Skeletal muscle satellite cell (primary cell): ENCODE measurements around the gene NCAPG2.

Source experiments
- H3K27me3 ChIP-seq: 2 replicates; pipeline ENCODE4 v1.7.0; 2013; ENCODE audit warnings: low read length; ENCODE audit not compliant: control insufficient read depth, insufficient read depth
- H3K36me3 ChIP-seq: 2 replicates; pipeline ENCODE4 v1.7.0; 2013; ENCODE audit warnings: mild to moderate bottlenecking, control low read depth, low read length; ENCODE audit not compliant: insufficient read depth
- H3K4me1 ChIP-seq: 2 replicates; pipeline ENCODE4 v1.7.0; 2013; ENCODE audit warnings: low read length; ENCODE audit not compliant: control insufficient read depth, insufficient read depth
- H3K4me2 ChIP-seq: 2 replicates; pipeline ENCODE4 v1.7.0; 2013; ENCODE audit warnings: mild to moderate bottlenecking, low read length
- H3K4me3 ChIP-seq: 2 replicates; pipeline ENCODE4 v1.7.0; 2013; ENCODE audit warnings: low read length
- H3K9ac ChIP-seq: 2 replicates; pipeline ENCODE4 v1.7.0; 2013; ENCODE audit warnings: mild to moderate bottlenecking, low read depth, low read length, moderate library complexity
- H3K9me3 ChIP-seq: replicated peaks from 2 replicates; pipeline ENCODE4 v1.7.0; 2013; ENCODE audit warnings: mild to moderate bottlenecking, control low read depth, low read length

NCAPG2 gene

GRCh38 chr7:158617737-158618128, 86.9 kb downstream of the NCAPG2 start:
- peaks cover 3% of the 10 kb centered on the region for H3K36me3 ChIP-seq
- no peak overlapping the region for H3K4me3 ChIP-seq
- no peak overlapping the region for H3K9ac ChIP-seq

GRCh38 chr7:158616050-158616449, 88.6 kb downstream of the NCAPG2 start:
- no peak overlapping the region for H3K4me2 ChIP-seq

More at GRCh38 chr7:158617737-158618128, 86.9 kb downstream of the NCAPG2 start:
- Histone ChIP-seq H3K4me2 (no peak overlapping the region), H3K4me1 (peaks cover 5% of the 10 kb centered on the region), H3K9me3 (no peaks in the 10 kb centered on the region), H3K27me3 (no peaks in the 10 kb centered on the region)

GRCh38 chr7:158614700-158615099, 89.9 kb downstream of the NCAPG2 start:
- Histone ChIP-seq H3K9ac (no peak overlapping the region), H3K27me3 (no peaks in the 10 kb centered on the region), H3K4me1 (peaks cover 2% of the 10 kb centered on the region), H3K4me2 (no peak overlapping the region), H3K9me3 (no peaks in the 10 kb centered on the region), H3K36me3 (peaks cover 3% of the 10 kb centered on the region), H3K4me3 (no peak overlapping the region)

More at GRCh38 chr7:158616050-158616449, 88.6 kb downstream of the NCAPG2 start:
- Histone ChIP-seq H3K4me3 (no peak overlapping the region), H3K9me3 (no peaks in the 10 kb centered on the region), H3K36me3 (peaks cover 3% of the 10 kb centered on the region), H3K27me3 (no peaks in the 10 kb centered on the region), H3K4me1 (peaks cover 2% of the 10 kb centered on the region), H3K9ac (no peak overlapping the region)

- Histone ChIP-seq H3K9me3 (no peaks in the 10 kb centered on the region), H3K4me3 (no peak overlapping the region), H3K27me3 (no peaks in the 10 kb centered on the region), H3K4me2 (no peak overlapping the region), H3K36me3 (peaks cover 3% of the 10 kb centered on the region), H3K4me1 (peaks cover 2% of the 10 kb centered on the region), H3K9ac (no peak overlapping the region)
Measured at GRCh38 chr7:158613481-158613880, 91.1 kb downstream of the NCAPG2 start.

GRCh38 chr7:158612546-158612945, 92.1 kb downstream of the NCAPG2 start:
- peaks cover 3% of the 10 kb centered on the region for H3K36me3 ChIP-seq
- H3K4me1 ChIP-seq = peaks cover 2% of the 10 kb centered on the region

GRCh38 chr7:158611541-158611940, 93.1 kb downstream of the NCAPG2 start:
- Histone ChIP-seq H3K4me1 (peaks cover 2% of the 10 kb centered on the region), H3K9ac (no peak overlapping the region), H3K9me3 (no peaks in the 10 kb centered on the region), H3K4me3 (no peak overlapping the region), H3K36me3 (peaks cover 3% of the 10 kb centered on the region), H3K27me3 (no peaks in the 10 kb centered on the region), H3K4me2 (no peak overlapping the region)

More at GRCh38 chr7:158612546-158612945, 92.1 kb downstream of the NCAPG2 start:
- no peak overlapping the region for H3K4me3 ChIP-seq
- H3K4me2 ChIP-seq = no peak overlapping the region
- H3K9me3 ChIP-seq = no peaks in the 10 kb centered on the region
- no peak overlapping the region for H3K9ac ChIP-seq
- no peaks in the 10 kb centered on the region for H3K27me3 ChIP-seq

- peaks cover 3% of the 10 kb centered on the region for H3K36me3 ChIP-seq
- H3K4me1 ChIP-seq = peaks cover under 1% of the 10 kb centered on the region
- H3K27me3 ChIP-seq = no peaks in the 10 kb centered on the region
- no peak overlapping the region for H3K9ac ChIP-seq
- no peak overlapping the region for H3K4me2 ChIP-seq
- no peak overlapping the region for H3K4me3 ChIP-seq
- H3K9me3 ChIP-seq = no peaks in the 10 kb centered on the region
Measured at GRCh38 chr7:158609313-158609974, 95.2 kb downstream of the NCAPG2 start.

GRCh38 chr7:158607563-158607962, 97.0 kb downstream of the NCAPG2 start:
- H3K9me3 ChIP-seq = no peaks in the 10 kb centered on the region
- H3K9ac ChIP-seq = no peak overlapping the region
- no peak overlapping the region for H3K4me2 ChIP-seq
- H3K4me3 ChIP-seq = no peak overlapping the region
- H3K4me1 ChIP-seq = no peaks in the 10 kb centered on the region
- H3K27me3 ChIP-seq = no peaks in the 10 kb centered on the region
- no peaks in the 10 kb centered on the region for H3K36me3 ChIP-seq

GRCh38 chr7:158606671-158607424, 97.8 kb downstream of the NCAPG2 start:
- H3K4me1 ChIP-seq = no peaks in the 10 kb centered on the region
- no peak overlapping the region for H3K9ac ChIP-seq
- H3K36me3 ChIP-seq = no peaks in the 10 kb centered on the region
- no peaks in the 10 kb centered on the region for H3K27me3 ChIP-seq
- H3K4me2 ChIP-seq = no peak overlapping the region
- H3K4me3 ChIP-seq = no peak overlapping the region
- H3K9me3 ChIP-seq = no peaks in the 10 kb centered on the region

GRCh38 chr7:158606129-158606528, 98.5 kb downstream of the NCAPG2 start:
- no peak overlapping the region for H3K9ac ChIP-seq
- H3K9me3 ChIP-seq = no peaks in the 10 kb centered on the region
- no peak overlapping the region for H3K4me2 ChIP-seq
- no peak overlapping the region for H3K4me3 ChIP-seq
- no peaks in the 10 kb centered on the region for H3K4me1 ChIP-seq
- H3K36me3 ChIP-seq = no peaks in the 10 kb centered on the region
- H3K27me3 ChIP-seq = no peaks in the 10 kb centered on the region

- H3K9ac ChIP-seq = no peak overlapping the region
Measured at GRCh38 chr7:158603773-158604755, 100.5 kb downstream of the NCAPG2 start.

More at GRCh38 chr7:158603773-158604755, 100.5 kb downstream of the NCAPG2 start:
- Histone ChIP-seq H3K9me3 (no peaks in the 10 kb centered on the region), H3K4me2 (no peak overlapping the region), H3K4me1 (no peaks in the 10 kb centered on the region), H3K36me3 (no peaks in the 10 kb centered on the region), H3K27me3 (no peaks in the 10 kb centered on the region), H3K4me3 (no peak overlapping the region)
